HL-60 (cell line): ENCODE measurements around the gene VPS35L.

Experiments used
- DNase-seq, 2 experiments: peaks; one replicate each; pipeline ENCODE4 v3.0.0-alpha.2; 2010 to 2020; ENCODE audit warnings: low read depth in 1 of 2, low spot score in 1 of 2
- H3K27ac ChIP-seq: fragments of 250-450 bp; sonication (Bioruptor Pico); replicated peaks from 2 replicates; pipeline ENCODE4 v1.5.1; 2020; ENCODE audit warnings: mild to moderate bottlenecking, moderate library complexity
- H3K27me3 ChIP-seq: fragments of 250-450 bp; sonication (Bioruptor Pico); 2 replicates; pipeline ENCODE4 v1.5.1; 2021; ENCODE audit warnings: mild to moderate bottlenecking, moderate library complexity; ENCODE audit not compliant: insufficient read depth, poor library complexity, severe bottlenecking
- H3K4me3 ChIP-seq: replicated peaks from 2 replicates; pipeline ENCODE4 v1.5.1; 2011; ENCODE audit warnings: mild to moderate bottlenecking, control low read depth, low read length; ENCODE audit not compliant: insufficient read depth
- GABPA ChIP-seq: IDR thresholded peaks from 2 replicates; pipeline ENCODE4 v1.6.1; 2012; ENCODE audit warnings: low read depth
- POLR2AphosphoS5 ChIP-seq: IDR thresholded peaks from 2 replicates; pipeline ENCODE4 v1.6.1; 2012; ENCODE audit warnings: low read depth
- SPI1 ChIP-seq: IDR thresholded peaks from 2 replicates; pipeline ENCODE4 v1.6.1; 2012; ENCODE audit warnings: low read depth, mild to moderate bottlenecking, borderline replicate concordance
- TF ChIP-seq, protein P1 (sequence below): IDR thresholded peaks from one replicate; pipeline ENCODE4 v1.5.1; 2011; ENCODE audit warnings: low read length, control low read depth, inconsistent platforms; ENCODE audit not compliant: insufficient read depth
- TF ChIP-seq, protein P2 (sequence below): IDR thresholded peaks from 2 replicates; pipeline ENCODE4 v1.6.1; 2012; ENCODE audit warnings: low read depth; ENCODE audit not compliant: insufficient replicate concordance

Gene VPS35L

DNA sequence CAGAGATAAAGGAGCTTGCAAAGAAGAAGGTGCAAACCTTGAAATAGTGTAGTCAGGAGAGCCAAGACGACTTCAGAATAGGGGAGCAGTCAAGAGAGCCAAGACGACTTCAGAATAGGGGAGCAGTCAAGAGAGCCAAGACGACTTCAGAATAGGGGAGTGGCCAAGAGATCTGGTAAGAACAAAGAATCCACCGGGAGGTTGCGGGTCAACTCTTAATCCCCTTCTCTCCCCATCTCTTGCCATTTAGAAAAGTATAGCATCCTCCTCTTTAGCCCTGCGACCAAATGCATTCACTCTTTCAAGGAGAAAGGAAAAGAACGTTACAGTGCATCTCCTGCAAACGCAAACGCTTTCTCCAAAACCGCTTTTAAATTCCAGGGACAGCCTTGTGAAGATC, 161.8 kb downstream of the VPS35L start:
- peak overlapping the region; percentile 88 for H3K4me3 ChIP-seq
- DNase-seq = peak in 1 of 2 experiments; percentile 4
- peak overlapping the region; percentile 78 for H3K27ac ChIP-seq
- H3K27me3 ChIP-seq = no peaks in the 10 kb centered on the region
- TF ChIP-seq, protein P1, sequence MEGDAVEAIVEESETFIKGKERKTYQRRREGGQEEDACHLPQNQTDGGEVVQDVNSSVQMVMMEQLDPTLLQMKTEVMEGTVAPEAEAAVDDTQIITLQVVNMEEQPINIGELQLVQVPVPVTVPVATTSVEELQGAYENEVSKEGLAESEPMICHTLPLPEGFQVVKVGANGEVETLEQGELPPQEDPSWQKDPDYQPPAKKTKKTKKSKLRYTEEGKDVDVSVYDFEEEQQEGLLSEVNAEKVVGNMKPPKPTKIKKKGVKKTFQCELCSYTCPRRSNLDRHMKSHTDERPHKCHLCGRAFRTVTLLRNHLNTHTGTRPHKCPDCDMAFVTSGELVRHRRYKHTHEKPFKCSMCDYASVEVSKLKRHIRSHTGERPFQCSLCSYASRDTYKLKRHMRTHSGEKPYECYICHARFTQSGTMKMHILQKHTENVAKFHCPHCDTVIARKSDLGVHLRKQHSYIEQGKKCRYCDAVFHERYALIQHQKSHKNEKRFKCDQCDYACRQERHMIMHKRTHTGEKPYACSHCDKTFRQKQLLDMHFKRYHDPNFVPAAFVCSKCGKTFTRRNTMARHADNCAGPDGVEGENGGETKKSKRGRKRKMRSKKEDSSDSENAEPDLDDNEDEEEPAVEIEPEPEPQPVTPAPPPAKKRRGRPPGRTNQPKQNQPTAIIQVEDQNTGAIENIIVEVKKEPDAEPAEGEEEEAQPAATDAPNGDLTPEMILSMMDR = no peak
- TF ChIP-seq GABPA = no peak

DNA sequence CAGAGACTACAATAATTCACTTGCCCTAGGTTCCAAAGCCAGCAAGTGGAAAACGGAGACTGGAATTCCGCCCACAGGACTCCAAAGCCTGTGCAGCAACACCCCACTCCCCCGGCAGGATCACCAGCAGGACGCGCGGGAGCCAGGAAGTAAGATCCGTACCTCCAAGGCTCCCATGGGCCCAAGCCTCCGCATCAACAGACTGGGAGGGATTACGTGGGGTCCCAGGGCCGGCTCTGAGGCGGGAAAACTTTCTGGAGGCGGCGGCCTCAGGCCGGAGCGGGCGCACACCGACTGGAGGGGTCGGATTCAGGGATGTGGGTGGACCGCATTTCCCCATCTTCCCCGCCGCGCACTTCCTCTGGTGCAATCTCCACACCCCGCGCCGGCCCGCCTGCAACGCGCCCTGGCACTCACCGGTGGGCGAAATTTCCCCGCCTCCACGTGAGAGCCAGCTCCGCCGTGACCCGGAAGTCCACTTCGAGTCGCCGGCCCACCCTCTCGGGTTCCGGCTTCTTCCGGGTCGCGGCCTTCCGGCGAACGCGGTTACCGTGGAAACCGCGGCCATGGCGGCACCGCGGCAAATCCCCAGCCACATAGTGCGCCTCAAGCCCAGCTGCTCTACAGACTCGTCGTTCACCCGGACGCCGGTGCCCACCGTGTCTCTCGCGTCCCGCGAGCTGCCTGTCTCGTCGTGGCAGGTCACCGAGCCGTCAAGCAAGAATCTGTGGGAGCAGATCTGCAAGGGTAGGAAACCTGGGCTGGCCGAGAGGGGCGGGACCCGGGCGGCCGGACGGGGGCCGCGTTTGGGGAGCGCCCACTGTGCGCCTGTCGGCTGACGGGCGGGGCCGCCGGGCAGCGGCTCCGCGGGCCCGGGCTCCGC, 162.5 kb downstream of the VPS35L start, which contains the start of the genes IQCK and KNOP1:
TSS of gene IQCK (plus strand) at position 531 of the 883 bp plus-strand sequence. CDS start at position 567, 36 bp downstream.
TSS of gene KNOP1 (minus strand) at position 487 of the 883 bp plus-strand sequence. CDS start 3,192 bp downstream, outside the sequence.
- no peaks in the 10 kb centered on the region for H3K27me3 ChIP-seq
- DNase-seq = peak; percentile 84 to 87
- peak within 1 kb of the TSS; percentile 88 for H3K4me3 ChIP-seq
- peak within 1 kb of the TSS; percentile 78 for H3K27ac ChIP-seq
- peak; percentile 73; the same call in 1 of the 2 replicates for TF ChIP-seq POLR2AphosphoS5
- TF ChIP-seq, protein P1 = no peak
- TF ChIP-seq SPI1 = peak; percentile 30; the same call in 1 of the 2 replicates
- TF ChIP-seq, protein P2, sequence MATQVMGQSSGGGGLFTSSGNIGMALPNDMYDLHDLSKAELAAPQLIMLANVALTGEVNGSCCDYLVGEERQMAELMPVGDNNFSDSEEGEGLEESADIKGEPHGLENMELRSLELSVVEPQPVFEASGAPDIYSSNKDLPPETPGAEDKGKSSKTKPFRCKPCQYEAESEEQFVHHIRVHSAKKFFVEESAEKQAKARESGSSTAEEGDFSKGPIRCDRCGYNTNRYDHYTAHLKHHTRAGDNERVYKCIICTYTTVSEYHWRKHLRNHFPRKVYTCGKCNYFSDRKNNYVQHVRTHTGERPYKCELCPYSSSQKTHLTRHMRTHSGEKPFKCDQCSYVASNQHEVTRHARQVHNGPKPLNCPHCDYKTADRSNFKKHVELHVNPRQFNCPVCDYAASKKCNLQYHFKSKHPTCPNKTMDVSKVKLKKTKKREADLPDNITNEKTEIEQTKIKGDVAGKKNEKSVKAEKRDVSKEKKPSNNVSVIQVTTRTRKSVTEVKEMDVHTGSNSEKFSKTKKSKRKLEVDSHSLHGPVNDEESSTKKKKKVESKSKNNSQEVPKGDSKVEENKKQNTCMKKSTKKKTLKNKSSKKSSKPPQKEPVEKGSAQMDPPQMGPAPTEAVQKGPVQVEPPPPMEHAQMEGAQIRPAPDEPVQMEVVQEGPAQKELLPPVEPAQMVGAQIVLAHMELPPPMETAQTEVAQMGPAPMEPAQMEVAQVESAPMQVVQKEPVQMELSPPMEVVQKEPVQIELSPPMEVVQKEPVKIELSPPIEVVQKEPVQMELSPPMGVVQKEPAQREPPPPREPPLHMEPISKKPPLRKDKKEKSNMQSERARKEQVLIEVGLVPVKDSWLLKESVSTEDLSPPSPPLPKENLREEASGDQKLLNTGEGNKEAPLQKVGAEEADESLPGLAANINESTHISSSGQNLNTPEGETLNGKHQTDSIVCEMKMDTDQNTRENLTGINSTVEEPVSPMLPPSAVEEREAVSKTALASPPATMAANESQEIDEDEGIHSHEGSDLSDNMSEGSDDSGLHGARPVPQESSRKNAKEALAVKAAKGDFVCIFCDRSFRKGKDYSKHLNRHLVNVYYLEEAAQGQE = no peak
- TF ChIP-seq GABPA = peak; percentile 95

DNA sequence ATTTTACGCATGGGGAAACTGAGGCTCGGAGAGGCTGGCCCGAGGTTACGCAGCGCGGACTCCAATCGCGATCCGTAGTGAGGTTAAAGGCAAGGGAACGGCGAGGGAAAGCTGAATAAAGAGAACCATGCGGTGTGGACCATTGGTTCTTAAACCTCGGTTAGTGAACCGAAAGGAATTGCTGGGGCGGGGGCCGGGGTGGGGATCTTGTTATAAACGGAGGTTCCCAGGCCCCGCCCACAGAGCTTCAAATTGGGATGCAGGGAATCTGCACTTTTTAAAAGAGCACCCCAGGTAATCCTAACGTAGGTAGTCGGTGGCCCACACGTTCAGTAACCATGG, 163.1 kb downstream of the VPS35L start:
- H3K4me3 ChIP-seq = peak overlapping the region; percentile 88
- peak overlapping the region; percentile 78; the same call in 1 of the 2 replicates for H3K27ac ChIP-seq
- no peak for TF ChIP-seq POLR2AphosphoS5
- TF ChIP-seq, protein P2 = no peak
- TF ChIP-seq SPI1 = no peak
- no peak for TF ChIP-seq GABPA
- TF ChIP-seq, protein P1 = no peak
- no peaks in the 10 kb centered on the region for H3K27me3 ChIP-seq
- DNase-seq = peak in 1 of 2 experiments; percentile 36
